Heart right ventricle (tissue), 16 donors: ENCODE results near the gene TBC1D14. TPM values are rescaled to one million over a fixed set of nuclear protein-coding genes. Genes with fewer than 3 reads are reported as not detected.

Source experiments
- ATAC-seq, 8 donors: fragments of 200-7000 bp; cut with Tn5 transposase; one replicate each; pipeline ENCODE4 v1.9.1; 2020; ENCODE audit warnings: mild to moderate bottlenecking in 8 of 8, moderate library complexity in 8 of 8, moderate number of reproducible peaks in 1 of 8
- DNase-seq, 2 donors: peaks; one replicate each; pipeline ENCODE4 v3.0.0-alpha.2; 2020
- H3K27ac ChIP-seq, 10 donors: fragments of 200-600 bp; sonication (generic) in 2 of 10; one replicate each; pipeline versions ENCODE4 v1.5.0 to v1.8.0; 2020 to 2022; ENCODE audit warnings: mild to moderate bottlenecking in 3 of 10
- H3K27me3 ChIP-seq, 7 donors: fragments of 200-600 bp; one replicate each; pipeline ENCODE4 v1.8.0; 2021 to 2022; ENCODE audit warnings: mild to moderate bottlenecking in 2 of 7
- H3K36me3 ChIP-seq, 9 donors: fragments of 200-600 bp; sonication (generic) in 1 of 9; one replicate each; pipeline versions ENCODE4 v1.5.0 to v1.8.0; 2020 to 2022; ENCODE audit warnings: mild to moderate bottlenecking in 2 of 9
- H3K4me1 ChIP-seq, 9 donors: fragments of 200-600 bp; sonication (generic) in 1 of 9; one replicate each; pipeline versions ENCODE4 v1.5.0 to v1.8.0; 2020 to 2022; ENCODE audit warnings: mild to moderate bottlenecking in 4 of 9
- H3K4me3 ChIP-seq, 10 donors: fragments of 200-600 bp; sonication (generic) in 2 of 10; one replicate each; pipeline versions ENCODE4 v1.5.0 to v1.8.0; 2020 to 2022; ENCODE audit warnings: mild to moderate bottlenecking in 7 of 10, moderate library complexity in 2 of 10
- H3K9me3 ChIP-seq, 11 donors: fragments of 200-600 bp in 10 of 11; sonication (generic) in 2 of 11; one replicate each; pipeline versions ENCODE4 v1.5.0 to v1.8.0; 2013 to 2022; ENCODE audit warnings: mild to moderate bottlenecking in 2 of 11, control low read depth in 1 of 11, moderate library complexity in 1 of 11
- CTCF ChIP-seq, 9 donors: fragments of 200-600 bp; sonication (generic) in 2 of 9; IDR thresholded peaks; one replicate each; pipeline versions ENCODE4 v1.5.0 to v1.8.0; 2021 to 2022; ENCODE audit warnings: antibody characterized with exemption in 9 of 9, mild to moderate bottlenecking in 5 of 9, moderate library complexity in 1 of 9
- WGBS, 2 donors: extraction: QIAGEN DNeasy Blood & Tissue Kit; methylation state at CpG; one replicate each; pipeline ENCODE4 v1.1.7; 2013; ENCODE audit warnings: inconsistent platforms in 1 of 2; 5-methylcytosine and 5-hydroxymethylcytosine counted together
- intact Hi-C, 10 donors: fragments of 100-400 bp; cut with DNase I; formaldehyde crosslinking; loops; one replicate each; pipeline versions ENCODE4 v1.11.1 to v1.14.2; 2022
- polyA plus RNA-seq, 2 donors: library from polyadenylated mRNA; stranded (reverse); fragments of 200-250 nt; gene quantifications; one replicate each; pipeline ENCODE4 v1.2.3, GENCODE V29; 2013
- total RNA-seq, 10 donors: library from RNA; stranded (reverse); fragmentation: NEBNext Ultra II Directional in 3 of 10; extraction: Animal tissue kit (Norgen Biotek cat#: 25700) in 3 of 10; gene quantifications; one replicate each; pipeline versions ENCODE4 v1.2.1 to v1.2.4, GENCODE V29; 2021 to 2023
- donor health status: Arrhythmogenic right ventricular cardiomyopathy.
- donor health status: ischemic (EF 13 %, LVEDD 7.1; RV severe dilation, severe dysfunction).
- donor health status: healthy with polysubstance abuse.
- donor health status: DM: no; HTN: yes; CAD: no.
- donor health status: DM: no; HTN: no; CAD: no.
- donor health status: ischemic (EF 25% LVEDD 6.9; RV normal size, moderate dysfunction).
- donor health status: ischemic (EF 25% LVEDD 5.7; RV mildly dilated, moderate dysfunction).
- donor health status: healthy.
- donor health status: DM: yes; HTN: yes; CAD: no.
- donor health status: Ischemic cardiomyopathy.
- donor health status: ischemic (EF 35%, LVEDD 5.7; RV mildly dilated, moderate dysfunction).
- donor health status: nonischemic (EF 11% LVEDD 7.7; RV severe dilation, severe dysfunction).
- donor health status: DM: yes; HTN: yes; CAD: no.
- donor health status: PGD.
- donor health status: ischemic (EF 29% LVEDD 5.4; RV normal size, mild dysfunction).
- donor health status: nonischemic (EF 23%, LVEDD 6.1; RV moderate dilation, normal function).

The TBC1D14 gene
- total and polyA plus RNA-seq, 12 donors, result 10.5 to 43.7 (median 32.6) TPM

- H3K4me3 ChIP-seq, result no peak overlapping the region
- no peak overlapping the region for H3K27ac ChIP-seq
- H3K36me3 ChIP-seq, result no peaks in the 10 kb centered on the region
- H3K4me1 ChIP-seq, result peaks cover 0 to 22% (median 9%) of the 10 kb centered on the region in 9 donors
- intact Hi-C loops, result no loop called here
- WGBS, 2 donors, result 84 to 85% methylated on average over 6 of the region's 6 CpGs
- no peak for TF ChIP-seq CTCF (IDR thresholded peaks at IDR 0.05)
- DNase-seq, result no peak
- no peaks in the 10 kb centered on the region for H3K27me3 ChIP-seq
- ATAC-seq, result no peak
- H3K9me3 ChIP-seq, result no peaks in the 10 kb centered on the region
These were observed 47.5 kb downstream of the TBC1D14 start for GRCh38 chr4:6957148-6957520.

GRCh38 chr4:6957994-6958393 lies 48.4 kb downstream of the TBC1D14 start:
- TF ChIP-seq CTCF (IDR thresholded peaks at IDR 0.05), result no peak
- Histone ChIP-seq H3K4me1 (peaks cover 0 to 22% (median 9%) of the 10 kb centered on the region in 9 donors), H3K36me3 (no peaks in the 10 kb centered on the region), H3K9me3 (no peaks in the 10 kb centered on the region), H3K27me3 (no peaks in the 10 kb centered on the region), H3K4me3 (no peak overlapping the region), H3K27ac (no peak overlapping the region)
- intact Hi-C loops, result no loop called here
- DNase-seq (no peak), ATAC-seq (no peak)
- whole genome bisulfite sequencing, 2 donors, result 95 to 97% methylated on average over 5 of the region's 5 CpGs

GRCh38 chr4:6959261-6959660 lies 49.6 kb downstream of the TBC1D14 start:
- intact Hi-C loops, result no loop called here
- no peak overlapping the region for H3K27ac ChIP-seq
- peaks cover 0 to 29% (median 2%) of the 10 kb centered on the region in 9 donors for H3K4me1 ChIP-seq
- H3K27me3 ChIP-seq, result no peaks in the 10 kb centered on the region
- no peak for TF ChIP-seq CTCF (IDR thresholded peaks at IDR 0.05)
- H3K4me3 ChIP-seq, result no peak overlapping the region
- H3K9me3 ChIP-seq, result no peaks in the 10 kb centered on the region
- DNase-seq (no peak), ATAC-seq (no peak)
- no peaks in the 10 kb centered on the region for H3K36me3 ChIP-seq
- WGBS, 2 donors, result 80 to 84% methylated on average over 5 of the region's 5 CpGs

- peaks cover 0 to 35% (median 0%) of the 10 kb centered on the region in 9 donors for H3K4me1 ChIP-seq
- no peak for TF ChIP-seq CTCF (IDR thresholded peaks at IDR 0.05)
- no peaks in the 10 kb centered on the region for H3K9me3 ChIP-seq
- no peak for ATAC-seq
- H3K4me3 ChIP-seq, result no peak overlapping the region
- WGBS, 2 donors, result 79 to 84% methylated on average over 4 of the region's 4 CpGs
- intact Hi-C loops, result no loop called here
- no peak for DNase-seq
- no peaks in the 10 kb centered on the region for H3K27me3 ChIP-seq
- H3K27ac ChIP-seq, result no peak overlapping the region
- no peaks in the 10 kb centered on the region for H3K36me3 ChIP-seq
These were observed 50.5 kb downstream of the TBC1D14 start for GRCh38 chr4:6960154-6960553.
